ENCODE results near the gene SLC38A10.

Gene SLC38A10

GRCh38 chr17:81200201-81200600 is 94.9 kb downstream of the SLC38A10 start:
- POLR2A ChIA-PET: no interaction called here
- TF ChIP-seq CTCF (IDR thresholded peaks at IDR 0.05; ENCODE audit: insufficient read depth, low read length, missing control alignments): no peak
- no peak overlapping the region for H3K4me3 ChIP-seq (ENCODE audit: low read depth, low read length)
- no peak for DNase-seq (ENCODE audit: low read depth, low spot score)
- CTCF ChIA-PET: interaction anchor here (0.9 to 5.5 kb wide), 11 partner anchors 8 to 228 kb away, joined by 3 to 36 read pairs (median 5); partner anchors contain the start of gene CEP131

GRCh38 chr17:81199482-81199830 is 95.7 kb downstream of the SLC38A10 start:
- POLR2A ChIA-PET: no interaction called here
- TF ChIP-seq CTCF (IDR thresholded peaks at IDR 0.05; ENCODE audit: insufficient read depth, low read length, missing control alignments): no peak
- no peak for DNase-seq (ENCODE audit: low read depth, low spot score)
- no peak overlapping the region for H3K4me3 ChIP-seq (ENCODE audit: low read depth, low read length)
- CTCF ChIA-PET: interaction anchor here (1.8 to 5.5 kb wide), 3 partner anchors 11 to 57 kb away, joined by 5 to 36 read pairs (median 28); no protein-coding TSS in a partner anchor

- DNase-seq (ENCODE audit: low read depth, low spot score): no peak
- TF ChIP-seq CTCF (IDR thresholded peaks at IDR 0.05; ENCODE audit: insufficient read depth, low read length, missing control alignments): no peak
- CTCF ChIA-PET: interaction anchor here (1.8 to 5.5 kb wide), 3 partner anchors 11 to 57 kb away, joined by 5 to 36 read pairs (median 28); no protein-coding TSS in a partner anchor
- POLR2A ChIA-PET: no interaction called here
- no peak overlapping the region for H3K4me3 ChIP-seq (ENCODE audit: low read depth, low read length)
Measured at GRCh38 chr17:81198826-81199481, 96.2 kb downstream of the SLC38A10 start.

- no peak for DNase-seq (ENCODE audit: low read depth, low spot score)
- ChIA-PET CTCF (interaction anchor here (0.8 to 5.5 kb wide), 5 partner anchors 10 to 175 kb away, joined by 3 to 36 read pairs (median 4); no protein-coding TSS in a partner anchor), POLR2A (no interaction called here)
- no peak for TF ChIP-seq CTCF (IDR thresholded peaks at IDR 0.05; ENCODE audit: insufficient read depth, low read length, missing control alignments)
- no peak overlapping the region for H3K4me3 ChIP-seq (ENCODE audit: low read depth, low read length)
Measured at GRCh38 chr17:81197831-81198490, 97.1 kb downstream of the SLC38A10 start.

GRCh38 chr17:81197409-81197795 is 97.7 kb downstream of the SLC38A10 start:
- TF ChIP-seq CTCF (IDR thresholded peaks at IDR 0.05; ENCODE audit: insufficient read depth, low read length, missing control alignments): no peak
- no peak for DNase-seq (ENCODE audit: low read depth, low spot score)
- ChIA-PET POLR2A (no interaction called here), CTCF (interaction anchor here (0.8 to 5.5 kb wide), 4 partner anchors 9 to 174 kb away, joined by 3 to 36 read pairs (median 4); no protein-coding TSS in a partner anchor)
- H3K4me3 ChIP-seq (ENCODE audit: low read depth, low read length): no peak overlapping the region

Measured in AG04449 (cell line).